HG03565 (cell line): ENCODE results near the gene CCDC43.

Experiments used
- ATAC-seq: cut with Tn5 transposase; IDR thresholded peaks from one replicate; pipeline ENCODE4 v1.9.1; 2021; ENCODE audit warnings: mild to moderate bottlenecking, moderate library complexity; ENCODE audit not compliant: unreplicated experiment

Gene CCDC43

GRCh38 chr17:44627513-44628242 is 61.9 kb downstream of the CCDC43 start:
- ATAC-seq, result no peak
